Gastrocnemius medialis (tissue), 4 donors: Measurements from ENCODE around the gene HSP90AB1. TPM values are rescaled to one million over a fixed set of nuclear protein-coding genes. Genes with fewer than 3 reads are reported as not detected.
A peak's percentile ranks its signal among the peaks of the same experiment; 100 is the strongest.

ENCODE experiments used
- ATAC-seq, 2 donors: fragments of 150-250 bp; one replicate each; pipeline ENCODE4 v1.9.1; 2016
- DNase-seq, 2 donors: peaks; one replicate each; pipeline ENCODE4 v3.0.0-alpha.2; 2019
- H3K27ac ChIP-seq, 4 donors: fragments of 200-600 bp; sonication (generic); 1 replicate in 1 of 4; 2 replicates in 3 of 4; pipeline ENCODE4 v1.5.1; 2016 to 2018; ENCODE audit warnings: mild to moderate bottlenecking in 2 of 4, moderate library complexity in 1 of 4
- H3K27me3 ChIP-seq, 3 donors: fragments of 200-600 bp; sonication (generic) in 2 of 3; 1 replicate in 1 of 3; 2 replicates in 2 of 3; pipeline versions ENCODE4 v1.5.1 to v1.6.0; 2016 to 2019; ENCODE audit warnings: mild to moderate bottlenecking in 1 of 3, moderate library complexity in 1 of 3
- H3K36me3 ChIP-seq, 2 donors: fragments of 200-600 bp; sonication (generic) in 1 of 2; one replicate each; pipeline ENCODE4 v1.5.1; 2017 to 2018
- H3K4me1 ChIP-seq, 2 donors: fragments of 200-600 bp; sonication (generic) in 1 of 2; one replicate each; pipeline ENCODE4 v1.5.1; 2016 to 2017; ENCODE audit warnings: mild to moderate bottlenecking in 2 of 2
- H3K4me3 ChIP-seq, 4 donors: fragments of 200-600 bp; sonication (generic) in 3 of 4; 1 replicate in 1 of 4; 2 replicates in 3 of 4; pipeline ENCODE4 v1.5.1; 2016 to 2019; ENCODE audit warnings: mild to moderate bottlenecking in 2 of 4
- H3K9me3 ChIP-seq, 3 donors: fragments of 200-600 bp; sonication (generic) in 2 of 3; 1 replicate in 1 of 3; 2 replicates in 2 of 3; pipeline ENCODE4 v1.5.1; 2016 to 2019
- CTCF ChIP-seq, 5 experiments: fragments of 450-650 bp in 3 of 5; fragments of 200-600 bp in 2 of 5; sonication (generic) in 2 of 5; IDR thresholded peaks in 4 of 5; conservative IDR thresholded peaks in 1 of 5; 1 replicate in 4 of 5; 2 replicates in 1 of 5; pipeline ENCODE4 v1.5.1; 2016 to 2019; ENCODE audit warnings: antibody characterized with exemption in 5 of 5, mild to moderate bottlenecking in 3 of 5, moderate library complexity in 3 of 5
- POLR2A ChIP-seq, 2 donors: fragments of 450-650 bp; IDR thresholded peaks; one replicate each; pipeline ENCODE4 v1.6.1; 2017; ENCODE audit warnings: antibody characterized with exemption in 2 of 2, mild to moderate bottlenecking in 2 of 2, moderate library complexity in 2 of 2
- in situ Hi-C, 4 donors: fragments of 200-750 bp; cut with MboI; loops; one replicate each; pipeline versions ENCODE4 v1.15.0 to v1.8.0; 2017; ENCODE audit warnings: low sequenced_read_pairs in 4 of 4
- intact Hi-C: fragments of 100-400 bp; cut with DNase I; formaldehyde crosslinking; loops from one replicate; pipeline ENCODE4 v1.15.1; 2023; ENCODE audit warnings: low total_unique reads
- total RNA-seq, 4 donors: library from RNA; depleted of rRNA; stranded (reverse); fragments of >200 nt; gene quantifications; one replicate each; pipeline versions ENCODE4 v1.1.0 to v1.2.3, GENCODE V29; 2016

HSP90AB1 gene
- total RNA-seq, 4 donors from 2014 or later = 878 to 1,576 (median 1,106) TPM

DNA sequence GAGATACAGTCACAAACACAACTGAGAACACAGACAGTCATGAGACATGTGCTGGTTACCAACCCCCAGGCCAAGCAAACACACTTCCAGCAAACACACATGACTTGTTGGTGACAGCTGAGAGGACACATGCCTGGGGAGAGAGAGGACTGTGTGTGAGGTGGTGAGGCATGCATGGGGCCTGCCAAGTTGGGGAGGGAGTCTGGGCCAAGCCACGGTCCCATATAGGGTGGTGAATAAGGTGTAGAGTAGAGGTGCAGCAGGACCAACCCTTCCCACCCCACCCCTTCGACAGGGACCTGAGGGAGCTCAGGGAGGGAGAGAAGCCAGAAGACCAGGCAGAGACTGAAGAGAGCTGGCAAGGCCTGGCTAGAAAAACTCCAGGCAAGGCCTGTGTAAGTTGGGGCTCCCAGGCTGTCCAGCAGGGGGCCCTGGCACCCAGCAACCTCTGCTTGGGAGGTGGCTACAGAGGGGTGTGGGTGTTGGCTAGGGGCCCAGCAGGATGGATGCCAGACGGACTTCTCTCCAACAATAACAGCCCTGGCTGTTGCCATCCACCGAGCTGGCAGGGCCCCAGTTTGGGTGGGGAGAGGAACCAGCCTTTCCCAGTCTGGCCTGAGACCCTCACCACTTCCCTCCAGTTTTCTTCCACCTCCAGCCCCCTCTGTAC, 25.5 kb upstream of the HSP90AB1 start:
- intact Hi-C loops (loop anchor here (1.0 to 5.0 kb wide), 2 partner anchors 13 to 449 kb away; partner anchors contain the start of gene VEGFA), in situ Hi-C loops (no loop called here)
- ATAC-seq (peak; percentile 77 to 79), DNase-seq (peak; percentile 94 to 96)
- TF ChIP-seq CTCF (IDR thresholded peaks at IDR 0.05 in 4 of 5, conservative IDR thresholded peaks at IDR 0.05 in 1 of 5) = peak; percentile 51 to 89 (median 72)
- peak; percentile 49 to 58 for TF ChIP-seq POLR2A (IDR thresholded peaks at IDR 0.05)
- Histone ChIP-seq H3K4me1 (peaks cover 71 to 88% of the 10 kb centered on the region in 2 donors), H3K36me3 (no peaks in the 10 kb centered on the region), H3K9me3 (no peaks in the 10 kb centered on the region), H3K4me3 (peak overlapping the region in 2 of 4 donors; percentile 21 to 62), H3K27ac (peak overlapping the region; percentile 95 to 99 (median 98)), H3K27me3 (no peaks in the 10 kb centered on the region)

DNA sequence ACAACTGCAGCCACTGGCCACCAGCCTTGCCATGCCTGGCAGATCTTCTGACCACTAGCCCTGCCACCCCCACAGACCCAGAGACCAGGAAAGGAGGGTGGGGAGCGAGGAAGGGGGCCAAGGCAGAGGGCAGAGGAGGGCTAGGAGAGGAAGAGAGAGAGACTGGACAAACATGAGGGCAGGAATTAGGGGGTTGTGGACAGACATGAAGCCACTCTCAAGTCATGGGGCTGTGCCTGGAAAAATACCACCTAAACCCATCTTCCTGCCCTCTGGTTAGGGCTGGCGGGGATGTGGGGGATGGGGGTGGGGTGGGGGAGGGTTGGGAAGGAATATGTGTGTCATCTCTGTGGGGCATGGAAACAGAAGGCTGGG, 25.0 kb upstream of the HSP90AB1 start:
- H3K36me3 ChIP-seq = no peaks in the 10 kb centered on the region
- peaks cover 71 to 89% of the 10 kb centered on the region in 2 donors for H3K4me1 ChIP-seq
- H3K9me3 ChIP-seq = no peaks in the 10 kb centered on the region
- H3K27me3 ChIP-seq = no peaks in the 10 kb centered on the region
- H3K4me3 ChIP-seq = peak overlapping the region in 2 of 4 donors; percentile 21 to 62
- ATAC-seq = no peak
- TF ChIP-seq CTCF (IDR thresholded peaks at IDR 0.05 in 4 of 5, conservative IDR thresholded peaks at IDR 0.05 in 1 of 5) (no peak), POLR2A (IDR thresholded peaks at IDR 0.05) (no peak)
- intact Hi-C loops (loop anchor here (1.0 to 5.0 kb wide), 2 partner anchors 12 to 450 kb away; partner anchors contain the start of gene VEGFA), in situ Hi-C loops (no loop called here)
- peak overlapping the region; percentile 95 to 99 (median 98) for H3K27ac ChIP-seq
- no peak for DNase-seq

DNA sequence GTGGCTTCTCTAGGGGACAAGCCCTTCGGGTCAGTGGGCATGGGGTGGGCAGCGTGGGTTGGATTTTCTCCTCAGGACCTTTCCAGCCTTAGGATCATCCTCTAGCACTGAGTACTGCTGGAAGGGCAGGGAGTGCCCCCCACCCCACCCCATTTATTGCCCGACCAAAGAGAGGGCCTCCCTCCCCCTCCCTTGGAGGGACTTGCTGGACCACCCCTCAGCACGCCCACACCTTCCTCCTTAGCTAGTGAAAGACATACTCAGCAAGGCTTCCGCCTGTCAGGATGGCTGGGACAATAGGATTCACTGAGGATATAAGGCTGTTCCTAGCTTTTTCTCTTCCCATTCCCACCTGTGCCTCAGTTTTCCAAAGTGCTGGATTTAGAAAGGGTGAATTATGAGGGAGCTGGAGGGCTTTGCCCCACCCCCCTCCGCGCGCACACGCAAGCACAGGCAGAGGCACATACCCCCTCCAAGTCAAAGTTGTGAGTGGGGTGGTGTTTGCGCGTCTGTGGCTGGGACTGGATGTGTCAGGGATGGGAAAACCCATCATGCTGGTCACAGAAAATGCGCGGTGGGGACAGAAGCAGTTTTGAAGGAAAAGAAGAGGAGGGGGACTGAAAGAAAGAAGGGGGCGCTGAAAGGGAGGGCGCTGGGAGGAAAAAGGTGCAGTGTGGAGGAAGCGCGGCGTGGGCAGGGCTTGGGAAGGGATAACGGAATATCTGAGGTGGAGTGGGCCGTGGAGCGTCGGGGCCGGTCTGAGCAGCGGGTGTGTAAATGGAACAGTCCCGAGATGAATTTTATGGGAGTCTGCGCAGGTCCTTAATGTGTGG, 24.2 kb upstream of the HSP90AB1 start:
- ATAC-seq (peak; percentile 3), DNase-seq (no peak)
- Histone ChIP-seq H3K9me3 (no peaks in the 10 kb centered on the region), H3K36me3 (no peaks in the 10 kb centered on the region), H3K4me3 (peak overlapping the region; percentile 61 to 85 (median 70)), H3K27me3 (no peaks in the 10 kb centered on the region), H3K4me1 (peaks cover 71 to 89% of the 10 kb centered on the region in 2 donors), H3K27ac (peak overlapping the region; percentile 95 to 99 (median 98))
- in situ Hi-C loops = no loop called here
- TF ChIP-seq CTCF (IDR thresholded peaks at IDR 0.05 in 4 of 5, conservative IDR thresholded peaks at IDR 0.05 in 1 of 5) (no peak), POLR2A (IDR thresholded peaks at IDR 0.05) (no peak)
- intact Hi-C loops = loop anchor here (1.0 to 5.0 kb wide), 2 partner anchors 24 to 450 kb away; partner anchors contain the start of gene VEGFA

DNA sequence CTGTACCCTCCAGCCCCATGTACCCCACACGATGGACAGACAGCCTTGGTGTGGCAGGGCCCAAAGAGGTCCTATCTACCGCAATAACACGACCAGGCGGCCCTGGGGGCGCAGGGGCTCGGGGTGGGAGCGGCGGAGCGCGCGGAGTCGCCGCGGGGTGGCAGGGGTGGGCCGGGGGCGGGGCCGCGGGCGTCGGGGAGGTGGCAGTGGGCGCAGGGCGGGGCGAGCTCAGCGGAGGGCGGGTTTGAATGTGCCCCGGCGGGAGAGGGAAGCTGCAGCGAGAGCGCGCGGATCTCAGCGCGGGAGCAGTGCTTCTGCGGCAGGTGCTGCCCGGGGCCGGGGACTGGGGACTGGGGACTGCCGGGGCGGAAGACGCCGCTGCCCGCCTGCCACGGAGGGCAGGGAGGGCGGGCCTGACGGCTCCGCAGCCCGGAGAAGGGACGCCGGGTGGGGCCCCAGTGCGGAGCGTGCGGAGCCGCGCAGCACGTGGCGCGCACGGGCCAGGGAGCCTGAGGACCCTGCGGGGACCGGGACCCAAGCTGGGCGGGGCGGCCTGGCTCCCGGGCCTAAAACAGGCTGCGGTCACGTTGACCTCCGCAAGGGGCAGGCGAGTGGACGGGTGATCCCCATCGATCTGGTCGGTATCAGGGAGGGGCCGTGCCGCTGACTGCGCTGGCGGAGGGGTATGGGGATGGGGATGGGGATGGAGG, 23.4 kb upstream of the HSP90AB1 start, which contains the start of gene SLC29A1:
Gene SLC29A1, plus strand, starts transcription at position 277 of the 710 bp plus-strand sequence. CDS start 3,719 bp downstream, outside the sequence.
- TF ChIP-seq CTCF (IDR thresholded peaks at IDR 0.05 in 4 of 5, conservative IDR thresholded peaks at IDR 0.05 in 1 of 5) (peak in 3 of 5 experiments; percentile 17 to 23 (median 22)), POLR2A (IDR thresholded peaks at IDR 0.05) (peak; percentile 80)
- Histone ChIP-seq H3K27ac (peak within 1 kb of the TSS; percentile 95 to 99 (median 98)), H3K36me3 (no peaks in the 10 kb centered on the region), H3K9me3 (no peaks in the 10 kb centered on the region), H3K27me3 (no peaks in the 10 kb centered on the region), H3K4me1 (peaks cover 72 to 89% of the 10 kb centered on the region in 2 donors), H3K4me3 (peak within 1 kb of the TSS; percentile 61 to 85 (median 70))
- in situ Hi-C loops = no loop called here
- intact Hi-C loops = loop anchor here (1.0 to 5.0 kb wide), 2 partner anchors 23 to 451 kb away; partner anchors contain the start of gene VEGFA
- peak; percentile 35 to 47 for ATAC-seq
- peak; percentile 74 to 75 for DNase-seq
